Subcutaneous adipose tissue (tissue), 4 donors: ENCODE measurements around the gene IFNA10. TPM values are rescaled to one million over a fixed set of nuclear protein-coding genes. Genes with fewer than 3 reads are reported as not detected.
"Not testable (repeated sequence)": the region's sequence is repeated elsewhere in the genome, so short reads cannot be mapped to it uniquely, and the experiment has no call there.

Source experiments
- CTCF ChIP-seq: fragments of 450-650 bp; IDR thresholded peaks from one replicate; pipeline ENCODE4 v1.5.1; 2016; ENCODE audit warnings: low read depth, mild to moderate bottlenecking, control low read depth, antibody characterized with exemption, moderate library complexity
- total RNA-seq, 4 donors: library from RNA; depleted of rRNA; stranded (reverse); fragments of >200 nt; gene quantifications; one replicate each; pipeline ENCODE4 v1.1.0, GENCODE V29; 2016

IFNA10 gene
- total RNA-seq, 4 donors from 2014 or later: not detected

- TF ChIP-seq CTCF: no peak
Observed at GRCh38 chr9:21234153-21234687, 27.3 kb upstream of the IFNA10 start.

- no peak for TF ChIP-seq CTCF
Observed at GRCh38 chr9:21233258-21233657, 26.3 kb upstream of the IFNA10 start.

GRCh38 chr9:21228122-21228521 lies 21.2 kb upstream of the IFNA10 start, which contains the start of gene IFNA17:
IFNA17 (minus strand) TSS chr9:21228222; CDS start chr9:21228173, 49 bp downstream.
- TF ChIP-seq CTCF: no peak

GRCh38 chr9:21217211-21217610 lies 10.3 kb upstream of the IFNA10 start, which contains the start of gene IFNA16:
IFNA16 (minus strand) TSS chr9:21217311; CDS start chr9:21217305, 6 bp downstream.
- TF ChIP-seq CTCF: not testable (repeated sequence)

GRCh38 chr9:21210311-21210710 lies 3.4 kb upstream of the IFNA10 start:
- TF ChIP-seq CTCF: no peak

- TF ChIP-seq CTCF: no peak
Observed at GRCh38 chr9:21205204-21205603, 1.7 kb downstream of the IFNA10 start.

- not testable (repeated sequence) for TF ChIP-seq CTCF
Observed at GRCh38 chr9:21202105-21202504, 4.8 kb downstream of the IFNA10 start, which contains the start of gene IFNA7. IFNA7 (minus strand) TSS chr9:21202205; CDS start chr9:21202165, 40 bp downstream.
